ENCODE results near the gene ZNF597.

ZNF597 gene

GRCh38 chr16:3400779-3401688 is 42.3 kb downstream of the ZNF597 start, which contains the start of the genes ZNF174 and ZSCAN32:
TSS of gene ZNF174 (plus strand) at chr16:3401215. CDS start at chr16:3402005, 790 bp downstream.
TSS of gene ZSCAN32 (minus strand) at chr16:3401004. CDS start at chr16:3397557, 3,447 bp downstream.
- TF ChIP-seq Cebpa-rat (IDR thresholded peaks at IDR 0.05) = no peak
- peaks cover 71 to 81% (median 77%) of the 10 kb centered on the region in 11 experiments for H3K9me3 ChIP-seq (replicated peaks in 1 of 11)
- H3K9ac ChIP-seq = peak within 1 kb of the TSS; percentile 84 to 98 (median 94)
- no peaks in the 10 kb centered on the region for H4K20me1 ChIP-seq
- peak within 1 kb of the TSS; percentile 87 to 94 (median 92) for H3K4me2 ChIP-seq
- H3K4me1 ChIP-seq = peaks cover 11 to 29% (median 15%) of the 10 kb centered on the region in 10 experiments; a peak in 19 of 20 replicates
- H3K4me3 ChIP-seq = peak within 1 kb of the TSS; percentile 78 to 97 (median 90)
- H3K36me3 ChIP-seq = peaks cover 66 to 75% (median 69%) of the 10 kb centered on the region in 11 experiments
- peak within 1 kb of the TSS; percentile 80 to 93 (median 89) for H3K27ac ChIP-seq
- H3K27me3 ChIP-seq = no peaks in the 10 kb centered on the region

DNA sequence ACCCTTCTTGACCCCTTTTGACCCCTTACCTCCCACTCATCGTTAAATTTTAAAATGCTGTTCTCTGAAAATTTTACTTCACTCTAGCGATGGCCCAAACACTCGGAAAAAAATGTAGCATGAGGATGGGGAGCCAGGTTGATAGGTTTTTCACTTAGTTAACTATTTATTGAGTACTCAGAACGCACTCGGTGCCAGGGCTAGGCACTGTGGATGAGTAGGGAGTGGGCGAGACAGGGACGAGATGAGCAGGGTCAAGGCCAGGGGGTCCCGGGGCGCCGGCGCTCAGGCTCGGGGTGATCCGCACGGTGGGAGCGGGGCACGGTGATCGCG is 42.9 kb downstream of the ZNF597 start:
- peak overlapping the region; percentile 74 to 94 (median 87) for H3K4me2 ChIP-seq
- peak overlapping the region; percentile 84 to 98 (median 94) for H3K9ac ChIP-seq
- H4K20me1 ChIP-seq = no peaks in the 10 kb centered on the region
- peaks cover 66 to 75% (median 69%) of the 10 kb centered on the region in 11 experiments for H3K36me3 ChIP-seq
- peak overlapping the region; percentile 80 to 93 (median 89) for H3K27ac ChIP-seq
- peaks cover 11 to 29% (median 15%) of the 10 kb centered on the region in 10 experiments; a peak in 19 of 20 replicates for H3K4me1 ChIP-seq
- TF ChIP-seq Cebpa-rat (IDR thresholded peaks at IDR 0.05) = no peak
- H3K9me3 ChIP-seq (replicated peaks in 1 of 11) = peaks cover 71 to 81% (median 77%) of the 10 kb centered on the region in 11 experiments
- peak overlapping the region; percentile 78 to 97 (median 90) for H3K4me3 ChIP-seq
- H3K27me3 ChIP-seq = no peaks in the 10 kb centered on the region

DNA sequence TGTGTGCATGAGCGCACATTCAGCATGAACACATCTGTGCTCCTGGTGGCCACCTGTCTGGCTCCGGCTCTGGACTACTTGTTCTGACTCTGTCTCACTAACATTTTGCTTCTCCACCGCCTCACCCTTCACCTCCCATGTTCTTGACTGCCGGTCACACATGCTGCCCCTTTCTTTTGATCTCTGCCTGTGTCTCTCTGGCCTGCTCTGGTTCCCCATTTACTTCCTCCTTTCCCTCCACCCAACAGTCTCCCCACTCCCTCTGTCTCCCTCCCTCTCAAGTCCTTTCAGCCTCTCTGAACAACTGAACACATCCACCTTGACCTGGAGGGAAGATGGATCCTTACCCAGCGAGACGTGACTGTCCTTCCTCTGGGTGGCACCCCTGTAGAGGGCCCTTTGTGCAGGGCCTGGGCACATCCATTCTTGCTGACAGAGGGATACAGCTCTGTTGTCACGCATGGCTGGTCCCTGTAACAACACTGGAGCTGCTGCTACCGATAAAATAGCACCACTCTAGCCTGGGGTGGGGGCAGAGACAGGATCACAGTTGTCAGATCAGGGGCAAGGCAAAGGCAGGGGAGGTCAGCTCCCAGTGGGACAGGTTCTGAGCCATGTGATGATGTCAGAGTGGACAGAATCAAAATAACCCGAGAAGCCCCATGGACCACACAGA is 53.5 kb downstream of the ZNF597 start:
- Histone ChIP-seq H3K4me2 (peak overlapping the region in 3 of 11 experiments; percentile 3 to 31 (median 4); a peak in 2 of 22 replicates), H3K36me3 (peaks cover 87 to 91% (median 88%) of the 10 kb centered on the region in 11 experiments)

GRCh38 chr16:3388325-3388724 is 55.0 kb downstream of the ZNF597 start:
- H3K9me3 ChIP-seq (replicated peaks in 1 of 11) = peaks cover 69 to 95% (median 91%) of the 10 kb centered on the region in 11 experiments
- peaks cover 87 to 91% (median 88%) of the 10 kb centered on the region in 11 experiments for H3K36me3 ChIP-seq
- peak overlapping the region in 2 of 10 experiments; percentile 12 to 33; a peak in 2 of 20 replicates for H3K4me3 ChIP-seq
- H3K4me1 ChIP-seq = peaks cover 0 to 11% (median 8%) of the 10 kb centered on the region in 10 experiments; a peak in 11 of 20 replicates
- H3K4me2 ChIP-seq = no peak overlapping the region
- no peaks in the 10 kb centered on the region; a peak in 2 of 22 replicates for H4K20me1 ChIP-seq
- H3K27me3 ChIP-seq = peaks cover 0 to under 1% (median 0%) of the 10 kb centered on the region in 11 experiments; a peak in 1 of 22 replicates
- TF ChIP-seq Cebpa-rat (IDR thresholded peaks at IDR 0.05) = no peak
- H3K9ac ChIP-seq = no peak overlapping the region
- H3K27ac ChIP-seq = no peak overlapping the region

More for the DNA sequence above, 53.5 kb downstream of the ZNF597 start:
- no peak for TF ChIP-seq Cebpa-rat (IDR thresholded peaks at IDR 0.05)
- peaks cover 84 to 95% (median 91%) of the 10 kb centered on the region in 11 experiments for H3K9me3 ChIP-seq (replicated peaks in 1 of 11)
- H3K4me3 ChIP-seq = peak overlapping the region in 1 of 10 experiments; percentile 8; a peak in 3 of 20 replicates
- no peaks in the 10 kb centered on the region for H3K27me3 ChIP-seq
- peaks cover 0 to 11% (median 8%) of the 10 kb centered on the region in 10 experiments; a peak in 11 of 20 replicates for H3K4me1 ChIP-seq
- peak overlapping the region in 1 of 11 experiments; percentile 26; a peak in 1 of 22 replicates for H3K27ac ChIP-seq
- H4K20me1 ChIP-seq = no peaks in the 10 kb centered on the region; a peak in 2 of 22 replicates
- H3K9ac ChIP-seq = no peak overlapping the region

DNA sequence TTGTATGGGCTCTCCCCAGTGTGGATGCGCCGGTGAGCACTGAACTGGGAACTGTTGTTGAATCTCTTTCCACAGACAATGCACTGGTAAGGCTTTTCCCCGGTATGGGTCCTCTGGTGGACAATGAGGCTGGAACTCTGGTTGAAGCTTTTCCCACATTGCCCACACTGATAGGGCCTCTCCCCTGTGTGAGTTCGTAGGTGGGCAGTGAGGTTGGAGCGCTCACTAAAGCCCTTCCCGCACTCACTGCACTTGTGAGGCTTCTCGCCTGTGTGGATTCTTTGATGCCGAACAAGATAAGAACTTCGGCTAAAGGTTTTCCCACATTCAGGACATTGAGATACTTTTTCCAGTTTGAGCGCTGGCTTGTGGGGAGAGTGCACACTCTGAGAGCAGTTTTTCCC is 60.3 kb downstream of the ZNF597 start:
- peaks cover 17 to 96% (median 92%) of the 10 kb centered on the region in 11 experiments for H3K9me3 ChIP-seq (replicated peaks in 1 of 11)
- H3K36me3 ChIP-seq = peaks cover 80 to 91% (median 83%) of the 10 kb centered on the region in 11 experiments
- H3K27ac ChIP-seq = no peak overlapping the region
- H3K4me3 ChIP-seq = peak overlapping the region; percentile 6 to 58 (median 39); a peak in 19 of 20 replicates
- no peak overlapping the region for H3K4me2 ChIP-seq
- H3K9ac ChIP-seq = no peak overlapping the region
- peaks cover 0 to 4% (median 0%) of the 10 kb centered on the region in 11 experiments; a peak in 1 of 22 replicates for H3K27me3 ChIP-seq
- no peaks in the 10 kb centered on the region for H4K20me1 ChIP-seq
- H3K4me1 ChIP-seq = no peaks in the 10 kb centered on the region
- TF ChIP-seq Cebpa-rat (IDR thresholded peaks at IDR 0.05) = no peak
